Measurements from ENCODE around the gene TMPRSS7. TPM values are rescaled to one million over a fixed set of nuclear protein-coding genes. Genes with fewer than 3 reads are reported as not detected.

Gene TMPRSS7
- polyA plus RNA-seq, 1 of the 3 experiments (the other 2 are of a cell fraction) = 0.02 TPM

GRCh38 chr3:112047264-112047663 is 12.7 kb downstream of the TMPRSS7 start:
- ChIA-PET POLR2A (no interaction called here), CTCF (interaction anchor here (7.4 kb wide), 1 partner anchor 56 kb away, joined by 76 read pairs; no protein-coding TSS in a partner anchor)
- no peak overlapping the region for H3K27ac ChIP-seq (ENCODE audit: low read depth in 2 of 2, low read length in 1 of 2)
- no peaks in the 10 kb centered on the region for H3F3A ChIP-seq (replicated peaks; ENCODE audit: insufficient read depth)
- no peaks in the 10 kb centered on the region for H3K4me1 ChIP-seq (ENCODE audit: control insufficient read depth in 1 of 2, insufficient read depth in 2 of 2, low read depth in 1 of 2, low read length in 1 of 2)
- DNase-seq = no peak
- H3K9ac ChIP-seq = no peak overlapping the region
- H3K79me2 ChIP-seq (ENCODE audit: insufficient read depth) = no peaks in the 10 kb centered on the region
- no peak overlapping the region for H2AFZ ChIP-seq (ENCODE audit: low read depth)
- H4K20me1 ChIP-seq (ENCODE audit: insufficient read depth) = no peaks in the 10 kb centered on the region
- H3K36me3 ChIP-seq (replicated peaks in 1 of 2; ENCODE audit: control insufficient read depth in 1 of 2, insufficient read depth in 2 of 2, low read length in 1 of 2) = no peaks in the 10 kb centered on the region
- no peak overlapping the region for H3K4me2 ChIP-seq
- no peak for TF ChIP-seq REST (IDR thresholded peaks at IDR 0.05; ENCODE audit: low read depth, low read length)
- no peak for TF ChIP-seq TEAD4 (IDR thresholded peaks at IDR 0.05; ENCODE audit: borderline replicate concordance, insufficient read depth)
- no peak for TF ChIP-seq ELF1 (IDR thresholded peaks at IDR 0.05)
- no peak for TF ChIP-seq GATA2 (CRISPR knock-in tag; IDR thresholded peaks at IDR 0.05)
- no peaks in the 10 kb centered on the region for H3K27me3 ChIP-seq (ENCODE audit: insufficient read depth)
- H3K4me3 ChIP-seq (ENCODE audit: low read depth in 2 of 2, low read length in 1 of 2) = no peak overlapping the region
- no peaks in the 10 kb centered on the region for H3K9me2 ChIP-seq
- H3K9me3 ChIP-seq = no peaks in the 10 kb centered on the region
- 93% methylated on average over 1 of the region's 1 CpG for WGBS (ENCODE audit: low lambda C conversion rate)

GRCh38 chr3:112048911-112049310 is 14.4 kb downstream of the TMPRSS7 start:
- ChIA-PET POLR2A (no interaction called here), CTCF (no interaction called here)
- H3K9me3 ChIP-seq = no peaks in the 10 kb centered on the region
- no peak overlapping the region for H3K27ac ChIP-seq (ENCODE audit: low read depth in 2 of 2, low read length in 1 of 2)
- H3K79me2 ChIP-seq (ENCODE audit: insufficient read depth) = no peaks in the 10 kb centered on the region
- no peaks in the 10 kb centered on the region for H3K27me3 ChIP-seq (ENCODE audit: insufficient read depth)
- H3K36me3 ChIP-seq (replicated peaks in 1 of 2; ENCODE audit: control insufficient read depth in 1 of 2, insufficient read depth in 2 of 2, low read length in 1 of 2) = no peaks in the 10 kb centered on the region
- no peak overlapping the region for H3K4me2 ChIP-seq
- DNase-seq = no peak
- no peak overlapping the region for H3K4me3 ChIP-seq (ENCODE audit: low read depth in 2 of 2, low read length in 1 of 2)
- H3K9ac ChIP-seq = no peak overlapping the region
- H3K4me1 ChIP-seq (ENCODE audit: control insufficient read depth in 1 of 2, insufficient read depth in 2 of 2, low read depth in 1 of 2, low read length in 1 of 2) = no peaks in the 10 kb centered on the region
- no peak overlapping the region for H2AFZ ChIP-seq (ENCODE audit: low read depth)
- no peaks in the 10 kb centered on the region for H3K9me2 ChIP-seq
- TF ChIP-seq SIN3A (IDR thresholded peaks at IDR 0.05; ENCODE audit: borderline replicate concordance, low read depth, low read length) (no peak), PBX3 (IDR thresholded peaks at IDR 0.05) (no peak), TEAD4 (IDR thresholded peaks at IDR 0.05; ENCODE audit: borderline replicate concordance, insufficient read depth) (no peak), FOSL2 (IDR thresholded peaks at IDR 0.05; ENCODE audit: borderline replicate concordance, low read depth) (no peak), GATA2 (CRISPR knock-in tag; IDR thresholded peaks at IDR 0.05) (no peak), NFIC (IDR thresholded peaks at IDR 0.05; ENCODE audit: borderline replicate concordance) (no peak), IRF3 (IDR thresholded peaks at IDR 0.05; ENCODE audit: low read depth, low read length) (no peak)
- no peaks in the 10 kb centered on the region for H4K20me1 ChIP-seq (ENCODE audit: insufficient read depth)
- H3F3A ChIP-seq (replicated peaks; ENCODE audit: insufficient read depth) = no peaks in the 10 kb centered on the region
- WGBS (ENCODE audit: low lambda C conversion rate) = 94% methylated on average over 8 of the region's 8 CpGs

Measured in SK-N-SH (cell line).